HAP-1 (cell line): ENCODE data around the gene MRPL1.
"Not testable (repeated sequence)": the region's sequence is repeated elsewhere in the genome, so short reads cannot be mapped to it uniquely, and the experiment has no call there.

Experiments used
- DNase-seq, 2 experiments: peaks; one replicate each; pipeline ENCODE4 v3.0.0-alpha.2; 2016 to 2020; ENCODE audit warnings: low spot score in 2 of 2
- H3K27me3 ChIP-seq: fragments of 250-450 bp; sonication (Bioruptor Pico); 2 replicates; pipeline ENCODE4 v1.5.1; 2020; ENCODE audit warnings: low read depth, mild to moderate bottlenecking, moderate library complexity
- H3K36me3 ChIP-seq: fragments of 250-450 bp; sonication (Bioruptor Pico); replicated peaks from 2 replicates; pipeline ENCODE4 v1.5.1; 2020; ENCODE audit warnings: mild to moderate bottlenecking
- H3K4me1 ChIP-seq: fragments of 250-450 bp; sonication (Bioruptor Pico); 2 replicates; pipeline ENCODE4 v1.5.1; 2020; ENCODE audit warnings: mild to moderate bottlenecking
- H3K4me3 ChIP-seq: fragments of 250-450 bp; sonication (Bioruptor Pico); 2 replicates; pipeline ENCODE4 v1.5.1; 2020; ENCODE audit warnings: mild to moderate bottlenecking, moderate library complexity
- H3K9me3 ChIP-seq: fragments of 250-450 bp; sonication (Bioruptor Pico); 2 replicates; pipeline ENCODE4 v1.5.1; 2020; ENCODE audit warnings: mild to moderate bottlenecking, moderate library complexity
- in situ Hi-C: fragments of 300-500 bp; cut with MboI; formaldehyde crosslinking; loops from 3 replicates; pipeline ENCODE4 v1.14.3; 2020; ENCODE audit warnings: low sequenced_read_pairs, inconsistent platforms, mixed read lengths

Gene MRPL1

DNA sequence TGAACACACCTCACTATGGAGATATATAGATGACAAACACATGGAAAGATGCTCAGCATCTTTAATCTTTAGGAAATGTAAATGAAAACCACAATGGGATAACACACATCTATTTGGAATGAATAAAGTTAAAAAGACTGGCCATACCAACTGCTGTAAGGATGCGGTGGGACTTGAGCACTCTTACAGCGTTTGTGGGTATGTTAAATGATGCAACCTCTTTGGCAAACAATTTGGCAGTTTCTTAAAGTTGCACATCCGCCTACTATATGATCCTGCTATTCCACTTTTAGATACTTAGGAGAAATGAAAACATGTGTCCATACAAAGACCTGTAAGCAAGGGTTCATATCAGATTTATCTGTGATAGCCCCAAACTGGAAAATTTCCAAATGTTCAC lies 50.7 kb downstream of the MRPL1 start:
- in situ Hi-C loops, result no loop called here
- no peaks in the 10 kb centered on the region for H3K4me1 ChIP-seq
- peaks cover 8% of the 10 kb centered on the region; the same call in 1 of the 2 replicates for H3K36me3 ChIP-seq
- no peaks in the 10 kb centered on the region for H3K9me3 ChIP-seq
- DNase-seq, result no peak
- H3K27me3 ChIP-seq, result no peaks in the 10 kb centered on the region
- H3K4me3 ChIP-seq, result no peak overlapping the region

DNA sequence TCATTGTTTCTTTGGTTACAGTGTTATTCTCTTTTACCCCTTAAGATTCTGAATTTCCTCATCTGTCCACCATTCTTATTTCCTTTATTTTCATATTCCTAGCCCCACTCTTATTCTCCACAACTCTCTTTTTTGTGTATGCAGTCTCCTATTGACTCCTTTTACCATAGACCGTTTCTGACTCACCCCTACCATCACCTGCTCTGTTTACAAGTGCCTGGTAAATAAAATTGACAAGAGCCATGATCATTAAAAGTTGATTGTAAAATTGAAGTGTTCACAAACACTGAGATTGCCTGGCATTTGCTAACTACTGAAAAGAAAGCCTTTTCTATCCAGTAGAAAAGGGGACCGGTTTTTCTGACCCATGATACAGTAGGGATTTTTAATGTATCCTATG lies 54.4 kb downstream of the MRPL1 start:
- Histone ChIP-seq H3K36me3 (peaks cover 4% of the 10 kb centered on the region; the same call in 1 of the 2 replicates), H3K4me1 (peaks cover 13% of the 10 kb centered on the region), H3K27me3 (no peaks in the 10 kb centered on the region), H3K9me3 (no peaks in the 10 kb centered on the region), H3K4me3 (no peak overlapping the region)
- in situ Hi-C loops, result no loop called here
- DNase-seq, result no peak

DNA sequence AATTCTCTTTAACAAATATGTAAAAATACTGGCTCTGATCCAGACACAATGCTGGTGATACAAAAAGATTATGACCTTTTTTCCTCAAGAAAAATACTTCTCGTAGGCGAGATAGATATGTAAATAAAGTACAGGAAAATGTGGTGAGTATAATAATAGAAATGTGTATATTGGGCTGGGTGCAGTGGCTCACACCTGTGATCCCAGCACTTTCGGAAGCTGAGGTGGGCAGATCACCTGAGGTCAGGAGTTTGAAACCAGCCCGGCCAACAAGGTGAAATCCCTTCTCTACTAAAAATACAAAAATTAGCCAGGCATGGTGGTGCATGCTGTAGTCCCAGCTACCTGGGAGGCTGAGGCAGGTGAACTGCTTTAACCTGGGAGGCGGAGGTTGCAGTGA lies 55.0 kb downstream of the MRPL1 start:
- DNase-seq, result no peak
- H3K9me3 ChIP-seq, result no peaks in the 10 kb centered on the region
- H3K4me3 ChIP-seq, result no peak overlapping the region
- peaks cover 4% of the 10 kb centered on the region; the same call in 1 of the 2 replicates for H3K36me3 ChIP-seq
- peaks cover 14% of the 10 kb centered on the region for H3K4me1 ChIP-seq
- no peaks in the 10 kb centered on the region for H3K27me3 ChIP-seq
- in situ Hi-C loops, result no loop called here

DNA sequence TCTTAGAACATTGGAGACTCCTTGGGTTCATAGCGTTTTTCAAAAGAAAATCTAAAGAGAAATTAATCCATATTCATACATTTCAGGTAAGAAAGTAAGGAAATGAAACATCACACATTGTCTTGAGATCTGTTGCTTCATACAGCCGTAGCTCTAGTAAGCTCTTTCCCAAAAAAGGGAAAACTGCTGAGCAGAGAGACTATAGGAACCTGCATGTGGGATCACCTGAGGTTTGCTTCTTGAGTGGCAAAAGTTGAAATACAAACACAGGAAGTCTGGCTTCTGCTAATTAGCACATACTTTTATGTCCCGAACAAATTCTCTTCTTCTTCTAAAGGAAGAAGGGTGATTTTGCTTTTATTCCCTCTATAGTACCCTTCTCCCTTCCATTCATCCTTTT lies 57.7 kb downstream of the MRPL1 start:
- no peak for DNase-seq
- Histone ChIP-seq H3K4me1 (peaks cover 14% of the 10 kb centered on the region), H3K27me3 (no peaks in the 10 kb centered on the region), H3K9me3 (no peaks in the 10 kb centered on the region), H3K4me3 (no peak overlapping the region), H3K36me3 (peaks cover 4% of the 10 kb centered on the region; the same call in 1 of the 2 replicates)
- in situ Hi-C loops, result no loop called here

DNA sequence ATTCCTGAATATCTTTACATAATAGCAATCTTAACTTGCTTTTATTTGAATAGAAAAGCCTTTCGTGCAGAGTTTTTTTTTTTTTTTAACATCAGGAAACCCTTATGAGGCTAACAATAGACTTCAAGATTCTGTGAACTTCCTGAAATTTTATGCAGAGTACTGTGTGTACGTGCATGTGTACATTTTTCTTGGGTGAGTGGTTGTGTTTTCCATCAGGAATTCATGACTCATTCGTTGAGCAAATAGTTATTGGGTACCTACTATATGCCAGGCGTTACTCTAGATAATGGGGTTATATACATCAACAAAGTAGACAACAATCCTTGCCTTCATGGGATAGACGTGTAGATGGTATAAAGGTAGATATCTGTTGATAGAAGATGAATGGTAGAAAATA lies 59.1 kb downstream of the MRPL1 start:
- in situ Hi-C loops, result no loop called here
- Histone ChIP-seq H3K4me1 (peaks cover 14% of the 10 kb centered on the region), H3K9me3 (no peaks in the 10 kb centered on the region), H3K36me3 (peaks cover 4% of the 10 kb centered on the region; the same call in 1 of the 2 replicates), H3K4me3 (no peak overlapping the region), H3K27me3 (no peaks in the 10 kb centered on the region)
- DNase-seq, result peak in 1 of 2 experiments; percentile 28

DNA sequence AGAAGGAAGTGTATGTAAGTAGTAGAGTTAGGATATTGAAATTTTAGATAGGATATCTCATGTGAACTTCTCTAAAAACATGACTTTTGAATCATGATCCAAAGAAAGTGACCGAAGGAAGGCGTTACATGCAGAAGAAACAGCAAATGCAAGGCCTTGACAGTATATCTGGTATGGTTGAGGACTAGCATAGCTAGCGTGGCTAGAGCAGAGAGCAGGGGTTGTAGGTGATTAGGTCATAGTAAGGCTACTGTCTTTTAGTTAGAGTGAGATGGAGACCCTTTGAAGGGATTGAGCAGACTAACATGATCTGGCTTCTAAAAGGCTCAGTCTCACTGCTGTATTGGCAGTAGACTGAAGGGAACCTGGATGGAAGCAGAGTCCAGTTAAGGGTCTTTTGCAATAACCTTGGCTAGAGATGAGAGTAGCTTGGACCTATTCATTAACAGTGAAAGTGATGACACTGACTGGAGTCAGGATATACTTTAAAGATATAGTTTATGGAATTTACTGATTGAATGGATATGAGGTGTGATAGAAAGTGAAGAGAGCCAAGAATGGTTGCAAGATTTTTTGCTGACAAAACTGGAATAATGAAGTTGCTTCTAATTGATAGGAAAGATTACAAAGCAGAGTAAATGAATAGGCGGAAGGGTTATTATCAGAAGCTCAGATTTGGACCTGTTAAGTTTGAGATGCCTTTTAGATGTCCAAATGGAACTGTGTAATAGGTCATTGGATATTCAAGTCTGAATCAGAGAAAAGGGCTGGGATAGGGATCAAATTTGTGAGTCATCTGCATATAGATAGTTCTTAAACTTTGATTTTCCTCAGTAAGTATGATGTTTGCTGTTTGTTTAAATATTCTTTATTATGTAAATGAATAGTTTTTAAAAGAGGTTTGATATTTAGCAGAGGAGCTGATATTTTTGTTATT lies 59.8 kb downstream of the MRPL1 start:
- no peak for DNase-seq
- peaks cover 14% of the 10 kb centered on the region for H3K4me1 ChIP-seq
- in situ Hi-C loops, result no loop called here
- no peaks in the 10 kb centered on the region for H3K27me3 ChIP-seq
- no peak overlapping the region for H3K4me3 ChIP-seq
- no peaks in the 10 kb centered on the region for H3K9me3 ChIP-seq
- H3K36me3 ChIP-seq, result peaks cover 4% of the 10 kb centered on the region; the same call in 1 of the 2 replicates

DNA sequence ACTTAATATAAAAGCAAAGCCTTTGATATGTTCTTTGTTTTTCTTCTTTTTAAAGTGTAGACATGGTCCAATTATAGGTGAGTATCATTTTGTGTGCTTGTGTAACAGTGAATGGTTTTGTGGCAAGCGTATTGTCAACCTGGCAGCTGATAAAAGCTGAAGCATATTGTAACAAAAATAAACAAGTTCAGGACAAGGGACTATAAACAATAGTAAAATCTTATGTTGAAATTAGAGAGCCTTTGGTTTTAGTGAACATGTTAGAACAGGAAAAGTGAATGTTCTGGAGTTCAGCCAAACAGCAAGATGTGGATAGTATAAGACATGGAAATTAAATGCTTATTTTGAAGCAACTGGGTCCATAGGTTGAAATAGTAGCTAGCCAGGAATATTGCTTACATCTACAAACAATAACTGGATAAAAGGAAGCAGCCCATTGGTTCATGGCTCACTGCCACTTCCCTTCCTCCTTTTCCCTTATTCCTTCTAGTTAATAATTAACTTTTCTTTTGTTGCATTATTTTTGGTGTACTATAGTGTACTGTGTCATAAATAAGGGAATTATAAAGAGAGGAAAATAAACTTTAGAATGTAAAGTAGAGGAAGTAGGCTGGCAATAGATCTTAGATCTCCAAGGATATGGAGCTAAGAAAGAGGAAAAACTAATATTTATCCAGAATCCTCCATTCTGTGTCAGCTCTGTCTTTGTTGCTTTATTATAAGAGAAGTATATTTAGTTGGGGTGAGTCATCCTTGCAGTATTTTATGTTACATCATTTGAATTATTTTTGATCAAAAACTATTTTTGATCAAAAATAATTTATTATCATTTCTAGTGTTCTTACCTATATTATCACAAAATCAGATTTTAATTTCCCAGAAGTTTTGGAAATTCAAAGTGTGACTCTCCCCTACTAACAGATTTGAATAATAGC lies 65.6 kb downstream of the MRPL1 start:
- in situ Hi-C loops, result no loop called here
- no peaks in the 10 kb centered on the region; the same call in 1 of the 2 replicates for H3K36me3 ChIP-seq

DNA sequence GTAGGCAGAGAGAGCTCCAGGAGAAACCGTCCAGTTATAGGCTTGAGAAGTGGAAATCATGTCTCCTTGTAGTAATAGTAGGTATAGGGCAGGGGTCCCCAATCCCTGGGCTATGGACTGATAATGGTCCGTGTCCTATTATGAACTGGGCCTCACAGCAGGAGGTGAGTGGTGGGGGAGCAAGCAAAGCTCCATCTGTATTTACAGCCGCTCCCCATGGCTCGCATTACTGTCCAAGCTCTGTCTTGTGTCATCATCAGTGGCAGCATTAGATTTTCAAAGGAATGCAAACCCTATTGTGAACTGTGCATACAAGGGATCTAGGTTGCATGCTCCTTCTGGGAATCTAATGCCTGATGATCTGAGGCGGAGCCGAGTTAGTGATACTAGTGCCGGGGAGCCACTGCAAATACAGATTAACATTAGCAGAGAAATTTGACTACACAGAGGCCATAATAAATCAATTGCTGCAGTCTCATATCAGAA lies 67.6 kb downstream of the MRPL1 start:
- H3K27me3 ChIP-seq, result no peaks in the 10 kb centered on the region
- no peaks in the 10 kb centered on the region; the same call in 1 of the 2 replicates for H3K36me3 ChIP-seq
- H3K4me1 ChIP-seq, result peaks cover 12% of the 10 kb centered on the region
- DNase-seq, result no peak
- H3K9me3 ChIP-seq, result peaks cover 3% of the 10 kb centered on the region; the same call in 1 of the 2 replicates
- H3K4me3 ChIP-seq, result no peak overlapping the region
- in situ Hi-C loops, result no loop called here

More for the DNA sequence above, 65.6 kb downstream of the MRPL1 start:
- Histone ChIP-seq H3K4me1 (peaks cover 6% of the 10 kb centered on the region), H3K4me3 (no peak overlapping the region), H3K27me3 (no peaks in the 10 kb centered on the region), H3K9me3 (peaks cover 2% of the 10 kb centered on the region; the same call in 1 of the 2 replicates)
- no peak for DNase-seq

DNA sequence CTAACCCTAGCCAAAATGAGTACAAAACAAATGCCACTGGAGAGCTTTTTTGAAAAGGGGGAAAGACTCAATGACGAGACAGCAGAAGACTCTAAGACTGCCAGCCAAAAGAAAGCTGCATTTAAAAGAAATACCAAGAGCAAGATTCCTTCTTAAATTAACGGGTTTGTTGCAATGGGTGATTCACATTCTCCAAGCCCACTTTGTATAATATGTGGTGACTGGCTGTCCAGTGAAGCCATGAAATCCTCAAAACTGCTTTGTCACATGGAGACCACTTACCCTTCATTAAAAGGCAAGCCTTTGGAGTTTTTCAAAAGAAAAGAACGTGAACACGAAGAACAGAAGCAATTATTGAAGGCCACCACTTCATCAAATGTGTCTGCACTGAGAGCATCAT lies 68.2 kb downstream of the MRPL1 start:
- no peak for DNase-seq
- H3K9me3 ChIP-seq, result peaks cover 3% of the 10 kb centered on the region; the same call in 1 of the 2 replicates
- in situ Hi-C loops, result no loop called here
- H3K4me3 ChIP-seq, result no peak overlapping the region
- no peaks in the 10 kb centered on the region for H3K27me3 ChIP-seq
- H3K4me1 ChIP-seq, result peaks cover 12% of the 10 kb centered on the region
- H3K36me3 ChIP-seq, result no peaks in the 10 kb centered on the region; the same call in 1 of the 2 replicates

DNA sequence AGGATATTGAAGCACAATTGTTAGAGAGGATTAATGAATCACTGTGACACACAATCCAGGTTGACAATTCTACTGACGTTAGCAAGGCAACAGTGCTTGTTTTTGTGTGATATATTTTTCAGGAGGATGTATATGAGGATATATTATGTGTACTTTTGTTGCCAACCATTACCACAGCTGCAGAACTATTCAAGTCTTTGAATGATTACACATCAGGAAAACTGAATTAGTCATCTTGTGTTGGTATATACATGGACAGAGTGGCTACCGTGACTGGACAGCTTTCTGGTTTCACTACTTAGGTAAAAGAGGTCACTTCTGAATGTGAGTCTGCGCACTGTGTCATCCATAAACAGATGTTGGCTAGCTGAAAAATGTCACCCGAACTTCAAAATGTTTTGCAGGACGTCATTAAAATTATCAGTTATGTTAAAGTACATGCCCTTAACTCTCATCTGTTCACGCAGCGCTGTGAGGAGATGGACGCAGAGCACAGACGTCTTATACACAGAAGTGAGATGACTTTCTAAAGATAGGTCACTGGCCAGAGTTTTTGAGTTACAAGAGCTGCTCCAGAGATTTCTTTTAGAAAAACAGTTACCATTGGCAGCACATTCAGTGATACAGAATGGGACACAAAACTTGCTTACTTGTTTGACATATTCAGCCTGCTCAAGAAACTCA lies 69.0 kb downstream of the MRPL1 start:
- no peak for DNase-seq
- peaks cover 12% of the 10 kb centered on the region for H3K4me1 ChIP-seq
- peaks cover 3% of the 10 kb centered on the region; the same call in 1 of the 2 replicates for H3K9me3 ChIP-seq
- H3K36me3 ChIP-seq, result no peaks in the 10 kb centered on the region; the same call in 1 of the 2 replicates
- in situ Hi-C loops, result no loop called here
- H3K27me3 ChIP-seq, result no peaks in the 10 kb centered on the region
- H3K4me3 ChIP-seq, result no peak overlapping the region

DNA sequence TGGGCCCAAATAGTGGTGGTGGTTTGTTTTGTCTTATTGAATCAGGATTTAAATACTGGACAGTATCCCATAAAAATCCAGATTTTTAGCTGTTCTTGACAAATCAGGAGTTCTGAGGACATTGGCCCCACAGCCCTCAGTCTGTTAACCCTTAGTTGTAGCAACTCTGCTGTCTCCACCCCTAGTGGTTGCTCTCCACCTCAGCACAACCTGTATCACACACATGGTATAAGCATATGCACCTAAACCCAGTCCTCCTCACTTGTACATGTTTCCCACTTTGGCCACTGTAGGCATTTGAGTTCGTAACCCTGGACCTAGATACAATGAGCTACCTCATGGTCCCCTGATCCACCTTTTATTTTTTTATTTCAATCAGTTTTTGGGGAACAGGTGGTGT lies 75.9 kb downstream of the MRPL1 start:
- Histone ChIP-seq H3K27me3 (no peaks in the 10 kb centered on the region), H3K9me3 (no peaks in the 10 kb centered on the region), H3K4me3 (no peak overlapping the region), H3K4me1 (peaks cover 3% of the 10 kb centered on the region), H3K36me3 (peaks cover 3% of the 10 kb centered on the region; the same call in 1 of the 2 replicates)
- in situ Hi-C loops, result no loop called here
- no peak for DNase-seq

DNA sequence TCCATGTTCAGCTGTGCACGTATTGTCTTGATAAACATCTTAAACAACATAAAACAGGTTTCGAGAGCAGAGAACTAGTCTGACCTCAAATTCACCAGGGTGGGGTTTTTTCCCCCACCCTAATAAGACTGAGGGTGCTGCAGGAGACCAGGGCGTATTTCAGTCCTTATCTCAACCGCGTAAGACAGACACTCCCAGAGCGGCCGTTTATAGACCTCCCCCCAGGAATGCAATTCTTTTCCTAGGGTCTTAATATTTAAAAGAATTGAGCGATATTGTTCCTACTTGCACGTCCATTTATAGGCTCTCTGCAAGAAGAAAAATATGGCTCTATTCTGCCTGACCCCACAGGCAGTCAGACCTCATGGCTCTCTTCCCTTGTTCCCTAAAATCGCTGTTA lies 83.3 kb downstream of the MRPL1 start:
- H3K4me1 ChIP-seq, H3K36me3 ChIP-seq, H3K27me3 ChIP-seq, in situ Hi-C loops, H3K4me3 ChIP-seq, DNase-seq, H3K9me3 ChIP-seq: not testable (repeated sequence)

DNA sequence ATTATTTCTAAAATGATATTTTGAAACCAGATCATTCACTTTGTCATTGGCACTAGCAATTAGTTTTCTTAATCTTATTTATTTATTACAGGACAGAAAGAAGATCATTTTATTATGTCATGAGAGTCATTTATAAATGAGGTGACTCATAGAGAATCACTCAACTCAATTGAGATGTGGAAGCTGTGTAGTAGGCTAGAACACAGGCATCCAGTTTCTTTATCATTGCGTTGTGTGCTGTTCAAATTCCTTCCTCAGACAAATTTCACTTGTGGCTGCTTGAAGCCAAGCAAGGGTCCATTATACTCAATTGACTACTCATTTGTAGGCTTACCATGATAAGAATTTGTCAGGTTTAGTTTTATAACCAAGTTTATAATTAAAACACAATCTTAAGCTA lies 87.6 kb downstream of the MRPL1 start:
- DNase-seq, result no peak
- Histone ChIP-seq H3K4me1 (no peaks in the 10 kb centered on the region; the same call in 1 of the 2 replicates), H3K9me3 (no peaks in the 10 kb centered on the region), H3K36me3 (peaks cover 15% of the 10 kb centered on the region), H3K27me3 (no peaks in the 10 kb centered on the region), H3K4me3 (no peak overlapping the region)
- in situ Hi-C loops, result loop anchor here (25.0 kb wide), 2 partner anchors 562 to 912 kb away; no protein-coding TSS in a partner anchor
